22Rv1 (cell line): ENCODE data around the gene MPV17L.
"Not testable (repeated sequence)": the region's sequence is repeated elsewhere in the genome, so short reads cannot be mapped to it uniquely, and the experiment has no call there.

ENCODE experiments used
- ZFX ChIP-seq: fragments of 450-650 bp; IDR thresholded peaks from 2 replicates; pipeline ENCODE4 v1.6.1; 2017; ENCODE audit warnings: antibody characterized with exemption, borderline replicate concordance
- TF ChIP-seq, protein P1 (sequence below): fragments of 450-650 bp; IDR thresholded peaks from 2 replicates; pipeline ENCODE4 v1.5.1; 2017; ENCODE audit warnings: mild to moderate bottlenecking

DNA sequence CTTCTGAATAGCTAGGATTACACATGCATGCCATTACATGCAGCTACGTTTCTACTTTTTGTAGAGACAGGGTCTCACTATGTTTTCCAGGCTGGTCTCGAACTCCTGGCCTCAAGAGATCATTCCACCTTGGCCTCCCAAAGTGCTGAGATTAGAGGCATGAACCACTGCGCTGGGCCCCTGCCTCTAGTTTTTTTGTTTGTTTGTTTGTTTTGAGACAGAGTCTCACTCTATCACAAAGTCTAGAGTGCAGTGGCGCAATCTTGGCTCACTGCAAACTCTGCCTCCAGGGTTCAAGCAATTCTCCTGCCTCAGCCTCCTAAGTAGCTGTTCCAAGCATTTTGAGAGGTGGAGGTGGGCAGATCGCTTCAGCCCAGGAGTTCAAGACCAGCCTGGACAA lies 26.1 kb downstream of the MPV17L start:
- TF ChIP-seq, protein P1, sequence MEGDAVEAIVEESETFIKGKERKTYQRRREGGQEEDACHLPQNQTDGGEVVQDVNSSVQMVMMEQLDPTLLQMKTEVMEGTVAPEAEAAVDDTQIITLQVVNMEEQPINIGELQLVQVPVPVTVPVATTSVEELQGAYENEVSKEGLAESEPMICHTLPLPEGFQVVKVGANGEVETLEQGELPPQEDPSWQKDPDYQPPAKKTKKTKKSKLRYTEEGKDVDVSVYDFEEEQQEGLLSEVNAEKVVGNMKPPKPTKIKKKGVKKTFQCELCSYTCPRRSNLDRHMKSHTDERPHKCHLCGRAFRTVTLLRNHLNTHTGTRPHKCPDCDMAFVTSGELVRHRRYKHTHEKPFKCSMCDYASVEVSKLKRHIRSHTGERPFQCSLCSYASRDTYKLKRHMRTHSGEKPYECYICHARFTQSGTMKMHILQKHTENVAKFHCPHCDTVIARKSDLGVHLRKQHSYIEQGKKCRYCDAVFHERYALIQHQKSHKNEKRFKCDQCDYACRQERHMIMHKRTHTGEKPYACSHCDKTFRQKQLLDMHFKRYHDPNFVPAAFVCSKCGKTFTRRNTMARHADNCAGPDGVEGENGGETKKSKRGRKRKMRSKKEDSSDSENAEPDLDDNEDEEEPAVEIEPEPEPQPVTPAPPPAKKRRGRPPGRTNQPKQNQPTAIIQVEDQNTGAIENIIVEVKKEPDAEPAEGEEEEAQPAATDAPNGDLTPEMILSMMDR: not testable (repeated sequence)
- TF ChIP-seq ZFX: not testable (repeated sequence)
